Liver (tissue), 3 donors: Measurements from ENCODE around the gene ZNF254.

Experiments
- CTCF ChIP-seq: fragments of 150-350 bp; IDR thresholded peaks from 2 replicates; pipeline ENCODE4 v1.5.1; 2017; ENCODE audit warnings: improper control_type of control experiment, low read depth, low read length; ENCODE audit not compliant: missing input control
- FOXA2 ChIP-seq: IDR thresholded peaks from 2 replicates; pipeline ENCODE4 v1.6.1; 2016; ENCODE audit warnings: antibody characterized with exemption
- JUND ChIP-seq, 2 donors: IDR thresholded peaks; 2 replicates each; pipeline ENCODE4 v1.6.1; 2016; ENCODE audit warnings: antibody characterized with exemption in 2 of 2
- SP1 ChIP-seq: IDR thresholded peaks from 2 replicates; pipeline ENCODE4 v1.6.1; 2018; ENCODE audit warnings: antibody characterized with exemption, mild to moderate bottlenecking
- TF ChIP-seq, protein P1 (sequence below): IDR thresholded peaks from 2 replicates; pipeline ENCODE4 v1.6.1; 2016; ENCODE audit warnings: antibody characterized with exemption
- donor health status: healthy.
- donor health status: healthy.

DNA sequence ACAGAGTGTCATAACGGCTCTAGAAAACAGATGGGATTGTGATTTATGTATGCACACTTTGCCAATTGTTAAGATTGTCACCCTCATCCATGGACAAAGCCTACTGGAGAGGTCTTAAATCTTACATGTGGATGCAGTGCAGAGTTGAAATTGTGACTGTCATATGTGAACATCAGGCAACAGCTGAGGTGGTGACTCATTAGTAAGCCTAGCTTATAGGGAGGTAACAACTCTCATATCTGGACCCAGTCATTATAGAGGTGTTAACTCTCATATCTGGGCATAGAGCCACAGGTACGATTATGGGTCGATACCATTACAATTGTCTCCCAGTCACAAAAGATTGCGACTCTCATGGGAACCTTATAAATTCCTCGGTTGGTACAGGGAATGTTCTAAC, 29.8 kb upstream of the ZNF254 start:
- TF ChIP-seq CTCF: no peak
- TF ChIP-seq FOXA2: no peak
- TF ChIP-seq, protein P1, sequence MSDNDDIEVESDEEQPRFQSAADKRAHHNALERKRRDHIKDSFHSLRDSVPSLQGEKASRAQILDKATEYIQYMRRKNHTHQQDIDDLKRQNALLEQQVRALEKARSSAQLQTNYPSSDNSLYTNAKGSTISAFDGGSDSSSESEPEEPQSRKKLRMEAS: no peak
- TF ChIP-seq JUND (IDR thresholded peaks at IDR 0.05): no peak
- no peak for TF ChIP-seq SP1
